Endothelial cell of umbilical vein (primary cell): ENCODE measurements around the gene VMP1.

ENCODE experiments used
- EZH2 ChIP-seq: IDR thresholded peaks from 2 replicates; pipeline ENCODE4 v1.6.1; 2012; ENCODE audit warnings: borderline replicate concordance, low read depth, mild to moderate bottlenecking, moderate library complexity, low read length, inconsistent platforms; ENCODE audit not compliant: severe bottlenecking
- POLR2A ChIP-seq: IDR thresholded peaks from 2 replicates; pipeline ENCODE4 v1.6.1; 2012; ENCODE audit warnings: low read depth, mild to moderate bottlenecking, control low read depth, low read length
- TF ChIP-seq, protein P1 (sequence below), 2 donors: IDR thresholded peaks; 1 replicate in 1 of 2; 2 replicates in 1 of 2; pipeline ENCODE4 v1.5.1; 2011; ENCODE audit warnings: low read length in 2 of 2, mild to moderate bottlenecking in 2 of 2, moderate library complexity in 2 of 2, control low read depth in 1 of 2, inconsistent platforms in 1 of 2, low read depth in 1 of 2; ENCODE audit not compliant: insufficient read depth in 1 of 2; ENCODE audit errors: extremely low read depth in 1 of 2

DNA sequence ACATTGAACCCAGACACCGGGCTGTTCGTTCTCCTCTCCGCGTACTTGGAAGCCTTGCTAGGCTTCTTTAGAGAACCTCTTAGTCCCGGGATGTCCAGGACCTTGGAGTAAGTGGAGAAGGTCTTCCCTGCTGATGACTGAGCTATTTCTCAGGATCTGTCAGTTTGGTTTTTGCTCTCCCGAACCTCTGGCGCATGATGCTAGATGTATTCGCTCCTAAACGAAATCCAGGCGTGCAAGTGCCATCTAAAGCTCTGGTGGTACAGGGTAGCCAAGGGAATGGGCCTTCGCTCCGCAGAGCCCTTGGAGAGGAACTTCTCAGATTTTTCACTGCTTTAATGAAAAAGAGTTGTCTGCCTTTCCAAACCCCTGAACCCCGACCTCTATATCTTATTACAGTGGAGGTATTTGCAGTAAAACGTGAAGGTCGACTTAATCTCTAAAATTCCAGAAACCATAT lies 547 bp downstream of the VMP1 start:
- TF ChIP-seq, protein P1, sequence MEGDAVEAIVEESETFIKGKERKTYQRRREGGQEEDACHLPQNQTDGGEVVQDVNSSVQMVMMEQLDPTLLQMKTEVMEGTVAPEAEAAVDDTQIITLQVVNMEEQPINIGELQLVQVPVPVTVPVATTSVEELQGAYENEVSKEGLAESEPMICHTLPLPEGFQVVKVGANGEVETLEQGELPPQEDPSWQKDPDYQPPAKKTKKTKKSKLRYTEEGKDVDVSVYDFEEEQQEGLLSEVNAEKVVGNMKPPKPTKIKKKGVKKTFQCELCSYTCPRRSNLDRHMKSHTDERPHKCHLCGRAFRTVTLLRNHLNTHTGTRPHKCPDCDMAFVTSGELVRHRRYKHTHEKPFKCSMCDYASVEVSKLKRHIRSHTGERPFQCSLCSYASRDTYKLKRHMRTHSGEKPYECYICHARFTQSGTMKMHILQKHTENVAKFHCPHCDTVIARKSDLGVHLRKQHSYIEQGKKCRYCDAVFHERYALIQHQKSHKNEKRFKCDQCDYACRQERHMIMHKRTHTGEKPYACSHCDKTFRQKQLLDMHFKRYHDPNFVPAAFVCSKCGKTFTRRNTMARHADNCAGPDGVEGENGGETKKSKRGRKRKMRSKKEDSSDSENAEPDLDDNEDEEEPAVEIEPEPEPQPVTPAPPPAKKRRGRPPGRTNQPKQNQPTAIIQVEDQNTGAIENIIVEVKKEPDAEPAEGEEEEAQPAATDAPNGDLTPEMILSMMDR (IDR thresholded peaks at IDR 0.05; ENCODE audit: extremely low read depth in 1 of 2, insufficient read depth in 1 of 2, low read depth in 1 of 2, low read length in 2 of 2), result no peak
- TF ChIP-seq EZH2 (no peak), POLR2A (no peak)
